HUES64 (cell line): ENCODE measurements around the gene AMZ2.
A peak's percentile ranks its signal among the peaks of the same experiment; 100 is the strongest.
"Not testable (repeated sequence)": the region's sequence is repeated elsewhere in the genome, so short reads cannot be mapped to it uniquely, and the experiment has no call there.

Experiments used
- H3K27ac ChIP-seq: 2 replicates; pipeline ENCODE4 v1.7.0; 2013; ENCODE audit warnings: low read depth, low read length, inconsistent platforms
- H3K27me3 ChIP-seq: 2 replicates; pipeline ENCODE4 v1.6.1; 2013; ENCODE audit warnings: mild to moderate bottlenecking, low read length; ENCODE audit not compliant: insufficient read depth
- H3K36me3 ChIP-seq: 2 replicates; pipeline ENCODE4 v1.6.1; 2013; ENCODE audit warnings: mild to moderate bottlenecking, low read length; ENCODE audit not compliant: insufficient read depth
- H3K4me1 ChIP-seq: 2 replicates; pipeline ENCODE4 v1.6.1; 2013; ENCODE audit warnings: mild to moderate bottlenecking, low read length, moderate library complexity; ENCODE audit not compliant: insufficient read depth
- H3K4me3 ChIP-seq: 2 replicates; pipeline ENCODE4 v1.5.1; 2013; ENCODE audit warnings: mild to moderate bottlenecking, low read length, moderate library complexity
- H3K9ac ChIP-seq: 2 replicates; pipeline ENCODE4 v1.6.1; 2013; ENCODE audit warnings: mild to moderate bottlenecking, low read depth, low read length
- H3K9me3 ChIP-seq: 2 replicates; pipeline ENCODE4 v1.6.1; 2013; ENCODE audit warnings: low read depth, low read length; ENCODE audit not compliant: insufficient read depth
- WGBS: fragments of 150-250, 120-280 bp; methylation state at CpG from one replicate; pipeline ENCODE4 v1.1.7; 2013; ENCODE audit warnings: missing lambda C conversion rate; 5-methylcytosine and 5-hydroxymethylcytosine counted together

Gene AMZ2

DNA sequence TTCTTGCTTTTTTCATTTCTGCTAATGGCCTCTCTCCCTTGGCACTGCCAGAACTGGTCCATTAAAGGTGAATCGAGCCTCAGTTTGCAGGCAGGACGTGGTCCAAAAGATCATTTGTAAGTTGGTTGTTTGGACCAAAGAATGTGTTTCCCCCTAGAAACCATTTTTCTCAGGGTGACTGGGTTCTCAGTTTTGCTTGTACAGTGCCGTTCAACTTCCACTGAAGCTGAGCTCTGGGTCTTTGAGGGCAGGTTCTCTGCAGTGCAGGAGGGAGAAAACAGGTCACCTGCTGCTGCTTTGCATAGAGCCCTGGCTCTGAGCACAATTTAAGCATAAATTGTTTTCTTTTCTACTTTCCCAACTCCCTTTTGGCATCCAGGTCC lies 9.0 kb upstream of the AMZ2 start:
- Histone ChIP-seq H3K4me1 (no peaks in the 10 kb centered on the region), H3K9ac (no peak overlapping the region), H3K4me3 (no peak overlapping the region), H3K27ac (no peak overlapping the region), H3K27me3 (no peaks in the 10 kb centered on the region), H3K36me3 (no peaks in the 10 kb centered on the region), H3K9me3 (no peaks in the 10 kb centered on the region)
- WGBS: 91% methylated on average over 3 of the region's 3 CpGs

DNA sequence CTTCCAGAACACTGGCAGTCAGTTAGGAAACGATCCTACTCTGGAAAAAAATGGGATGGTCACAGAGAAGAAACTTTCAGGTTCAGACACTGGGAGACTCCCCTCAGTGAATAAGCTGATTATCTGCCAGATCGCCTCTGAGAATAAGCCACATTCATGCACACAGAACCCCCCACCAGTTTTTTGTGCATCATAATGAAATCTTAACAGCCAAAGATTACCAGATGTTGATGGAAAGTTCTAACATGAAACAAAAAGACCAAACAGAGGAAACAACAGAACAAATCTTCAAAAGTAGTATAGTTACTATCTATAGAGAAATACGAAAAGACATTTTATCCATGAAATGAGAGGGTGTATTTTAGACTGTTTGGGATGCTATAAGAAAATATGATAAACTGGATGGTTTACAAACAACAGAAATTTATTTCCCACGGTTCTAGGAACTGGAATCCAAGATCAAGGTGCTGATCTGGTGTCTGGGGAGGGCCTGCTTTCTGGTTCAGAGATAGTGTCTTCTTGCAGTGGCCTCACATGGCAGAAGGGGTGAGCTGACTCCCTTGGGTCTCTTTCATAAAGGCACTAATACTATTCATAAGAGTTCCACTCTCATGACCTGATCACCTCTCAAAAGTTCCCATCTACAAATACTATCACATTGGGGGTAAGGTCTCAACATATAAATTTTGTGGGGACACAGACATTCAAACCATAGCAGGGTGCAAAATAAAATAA lies 8.0 kb upstream of the AMZ2 start:
- Histone ChIP-seq H3K36me3 (no peaks in the 10 kb centered on the region), H3K27me3 (no peaks in the 10 kb centered on the region), H3K9me3 (no peaks in the 10 kb centered on the region), H3K9ac (no peak overlapping the region), H3K4me3 (no peak overlapping the region), H3K27ac (no peak overlapping the region), H3K4me1 (no peaks in the 10 kb centered on the region)
- 86% methylated on average over 4 of the region's 4 CpGs for WGBS

DNA sequence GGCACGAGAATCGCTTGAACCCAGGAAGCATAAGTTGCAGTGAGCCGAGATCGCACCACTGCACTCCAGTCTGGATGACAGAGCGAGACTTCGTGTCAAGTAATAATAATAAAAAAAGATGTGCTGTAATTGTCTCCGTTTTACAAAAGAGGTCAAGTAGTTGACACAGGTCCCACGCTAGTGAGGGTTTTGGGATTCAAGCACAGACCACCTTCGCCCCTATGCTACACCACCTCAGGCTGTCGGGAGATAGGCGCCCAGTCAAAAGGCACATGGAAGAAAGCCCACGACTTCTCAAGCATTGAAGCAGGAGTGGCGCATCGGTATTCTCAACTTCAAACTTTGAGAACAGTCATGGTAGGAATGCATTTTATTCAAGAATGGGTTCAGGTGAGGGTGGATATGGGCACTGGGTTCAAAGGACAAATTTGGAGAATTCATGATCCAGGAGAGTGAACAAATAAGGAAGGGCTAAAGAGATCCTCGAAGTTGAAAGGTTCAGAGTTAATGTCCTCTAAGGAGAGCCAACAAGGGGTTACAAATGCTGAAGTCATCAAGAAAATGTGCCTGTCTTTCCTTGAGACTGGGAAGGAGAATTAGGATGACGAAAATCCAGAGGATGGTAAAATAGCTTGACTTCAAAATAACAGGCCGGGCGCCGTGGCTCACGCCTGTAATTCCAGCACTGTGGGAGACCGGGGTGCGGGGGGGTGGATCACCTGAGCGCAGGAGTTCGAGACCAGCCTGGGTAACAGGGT lies 1.4 kb upstream of the AMZ2 start:
- Histone ChIP-seq H3K4me3 (no peak overlapping the region; the same call in 1 of the 2 replicates), H3K27ac (no peak overlapping the region)

DNA sequence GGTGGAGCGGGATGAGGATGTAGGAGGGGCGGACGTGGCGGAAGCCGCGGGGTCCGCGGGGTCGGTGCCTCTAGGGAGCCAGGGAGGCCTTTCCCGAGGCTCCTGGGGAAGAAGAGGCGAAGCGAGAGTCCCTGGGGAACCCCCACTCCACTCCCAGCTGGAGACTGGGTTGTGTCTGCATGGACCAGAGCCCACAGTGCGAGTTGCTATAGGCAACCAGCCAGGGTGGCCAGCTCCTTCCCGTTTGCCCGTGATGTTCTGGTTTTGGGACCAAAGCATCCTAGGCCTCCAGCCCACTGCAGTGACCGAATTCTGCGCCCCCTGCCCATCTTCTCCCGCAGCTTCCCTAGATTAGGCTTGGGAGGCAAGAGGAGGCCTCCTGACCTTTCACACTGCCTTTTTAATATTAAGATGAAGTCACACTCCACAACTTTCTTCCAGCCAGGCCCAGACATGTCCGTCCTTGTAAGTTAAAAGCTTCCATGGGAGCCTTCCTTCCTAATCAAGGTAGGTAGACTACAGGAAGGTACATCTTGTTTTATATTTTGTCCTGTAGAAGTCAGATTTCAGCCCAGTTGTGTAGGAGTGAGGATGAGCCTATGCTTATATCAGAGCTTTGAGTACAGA lies 469 bp downstream of the AMZ2 start:
- H3K27me3 ChIP-seq: no peaks in the 10 kb centered on the region
- no peaks in the 10 kb centered on the region for H3K9me3 ChIP-seq
- no peak overlapping the region for H3K27ac ChIP-seq
- H3K9ac ChIP-seq: peak overlapping the region; percentile 49
- H3K4me3 ChIP-seq: peak overlapping the region; percentile 82
- H3K4me1 ChIP-seq: peaks cover 4% of the 10 kb centered on the region; the same call in 1 of the 2 replicates
- H3K36me3 ChIP-seq: peaks cover 31% of the 10 kb centered on the region
- 7% methylated on average over 19 of the region's 19 CpGs for WGBS

More for the DNA sequence above, 1.4 kb upstream of the AMZ2 start:
- 93% methylated on average over 24 of the region's 24 CpGs for WGBS
- Histone ChIP-seq H3K36me3 (peaks cover 15% of the 10 kb centered on the region), H3K27me3 (no peaks in the 10 kb centered on the region), H3K9ac (no peak overlapping the region), H3K4me1 (peaks cover 4% of the 10 kb centered on the region; the same call in 1 of the 2 replicates), H3K9me3 (no peaks in the 10 kb centered on the region)

DNA sequence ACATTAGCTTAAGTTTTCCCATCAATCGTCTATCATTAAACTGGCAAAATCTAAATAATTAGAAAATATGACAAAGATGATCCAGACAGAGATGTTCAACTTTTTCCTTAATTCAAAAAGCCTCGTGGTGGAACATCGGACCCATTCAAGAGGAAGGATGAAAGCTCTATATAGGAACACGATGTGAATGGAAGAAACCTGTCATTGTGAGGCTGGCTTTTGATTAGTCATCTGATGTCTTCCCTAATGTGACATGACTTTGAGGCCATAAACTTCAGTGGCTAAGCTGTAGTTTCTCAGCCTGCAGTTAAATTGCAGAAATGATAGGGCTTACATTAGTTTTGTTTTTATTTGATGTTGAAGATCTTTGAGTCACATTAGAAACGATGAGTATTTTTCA lies 1.0 kb downstream of the AMZ2 start:
- 93% methylated on average over 5 of the region's 5 CpGs for WGBS
- H3K27me3 ChIP-seq: no peaks in the 10 kb centered on the region
- peaks cover 4% of the 10 kb centered on the region; the same call in 1 of the 2 replicates for H3K4me1 ChIP-seq
- peak overlapping the region; percentile 82 for H3K4me3 ChIP-seq
- no peak overlapping the region for H3K9ac ChIP-seq
- H3K36me3 ChIP-seq: peaks cover 36% of the 10 kb centered on the region
- H3K27ac ChIP-seq: no peak overlapping the region
- no peaks in the 10 kb centered on the region for H3K9me3 ChIP-seq

GRCh38 chr17:68249354-68249765 lies 1.5 kb downstream of the AMZ2 start:
- Histone ChIP-seq H3K27me3 (no peaks in the 10 kb centered on the region), H3K4me1 (peaks cover 4% of the 10 kb centered on the region; the same call in 1 of the 2 replicates), H3K36me3 (peaks cover 40% of the 10 kb centered on the region), H3K4me3 (no peak overlapping the region), H3K9me3 (no peaks in the 10 kb centered on the region), H3K27ac (no peak overlapping the region), H3K9ac (no peak overlapping the region)
- WGBS: 90% methylated on average over 7 of the region's 7 CpGs

DNA sequence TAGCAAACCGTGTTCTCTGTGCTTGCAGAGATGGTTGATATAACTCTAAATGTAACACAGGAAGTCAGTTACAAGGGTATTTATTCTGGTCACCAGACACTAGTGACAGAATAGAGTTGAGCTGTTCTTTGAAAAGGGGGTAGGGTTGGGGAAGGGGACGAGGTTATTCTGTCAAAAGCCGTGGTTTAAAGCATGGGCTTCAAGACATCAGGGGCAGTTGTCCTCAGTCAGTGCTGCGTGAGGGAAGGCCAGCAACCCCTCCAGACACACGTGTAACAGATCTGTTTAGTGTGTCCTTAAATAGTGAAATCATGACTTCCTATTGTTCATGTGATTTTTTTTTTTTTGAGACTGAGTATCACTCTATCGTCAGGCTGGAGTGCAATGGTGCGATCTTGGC lies 5.6 kb downstream of the AMZ2 start:
- H3K36me3 ChIP-seq: peaks cover 65% of the 10 kb centered on the region
- not testable (repeated sequence) for H3K9ac ChIP-seq
- whole genome bisulfite sequencing: 90% methylated on average over 7 of the region's 7 CpGs

DNA sequence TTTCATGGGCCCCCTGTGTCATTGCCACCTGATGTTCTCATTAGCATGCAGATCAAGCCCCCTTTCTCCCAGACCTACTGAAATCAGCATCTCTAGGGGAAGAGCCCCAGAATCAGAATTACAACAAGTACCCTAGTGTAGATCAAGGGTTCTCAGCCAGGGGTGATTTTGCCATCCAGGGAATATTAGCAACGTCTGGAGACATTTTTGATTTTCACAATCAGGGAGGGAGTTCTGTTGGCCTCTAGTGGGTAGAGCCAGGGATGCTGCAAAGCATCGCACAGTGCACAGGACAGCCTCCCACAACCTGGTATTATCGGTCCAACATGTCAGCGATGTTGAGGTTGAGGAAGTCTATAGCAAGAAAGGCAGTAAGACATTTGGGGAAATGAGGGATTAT lies 7.3 kb downstream of the AMZ2 start:
- Histone ChIP-seq H3K9me3 (no peaks in the 10 kb centered on the region), H3K27ac (no peak overlapping the region), H3K4me1 (0 out of 2 replicates have a peak, but pooled peaks cover 5% of the 10 kb centered on the region), H3K27me3 (0 out of 2 replicates have a peak, but pooled peaks cover 2% of the 10 kb centered on the region), H3K36me3 (peaks cover 63% of the 10 kb centered on the region), H3K9ac (no peak overlapping the region), H3K4me3 (no peak overlapping the region)
- WGBS: 91% methylated on average over 4 of the region's 4 CpGs

More for the DNA sequence above, 5.6 kb downstream of the AMZ2 start:
- H3K4me1 ChIP-seq, H3K27me3 ChIP-seq, H3K27ac ChIP-seq, H3K4me3 ChIP-seq, H3K9me3 ChIP-seq: not testable (repeated sequence)

- H3K9me3 ChIP-seq: no peaks in the 10 kb centered on the region
- 96% methylated on average over 4 of the region's 5 CpGs for WGBS
- no peak overlapping the region for H3K4me3 ChIP-seq
- H3K9ac ChIP-seq: no peak overlapping the region
- 0 out of 2 replicates have a peak, but pooled peaks cover 5% of the 10 kb centered on the region for H3K4me1 ChIP-seq
- H3K27me3 ChIP-seq: 0 out of 2 replicates have a peak, but pooled peaks cover 2% of the 10 kb centered on the region
- no peak overlapping the region for H3K27ac ChIP-seq
- peaks cover 55% of the 10 kb centered on the region for H3K36me3 ChIP-seq
Observed at GRCh38 chr17:68255731-68256538, 8.1 kb downstream of the AMZ2 start.

DNA sequence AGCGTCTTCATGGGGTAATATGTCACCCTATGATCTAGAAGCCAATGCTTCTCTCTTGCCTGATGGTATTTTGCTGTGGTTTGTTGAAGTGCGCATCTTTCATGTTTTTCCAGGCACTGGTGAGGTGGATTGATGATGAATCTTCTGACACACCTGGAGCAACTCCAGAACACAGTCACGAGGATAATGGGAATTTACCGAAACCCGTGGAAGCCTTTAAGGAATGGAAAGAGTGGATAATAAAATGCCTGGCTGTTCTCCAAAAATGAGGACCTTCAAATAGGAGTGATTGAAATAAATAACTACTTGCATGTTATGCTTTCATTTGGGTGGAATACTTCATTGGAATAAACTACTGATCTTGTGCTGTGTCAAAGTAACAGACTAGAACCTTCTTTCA lies 8.9 kb downstream of the AMZ2 start:
- 97% methylated on average over 5 of the region's 5 CpGs for WGBS
- H3K9me3 ChIP-seq, H3K27me3 ChIP-seq, H3K4me3 ChIP-seq, H3K27ac ChIP-seq, H3K4me1 ChIP-seq, H3K9ac ChIP-seq: not testable (repeated sequence)
- peaks cover 47% of the 10 kb centered on the region for H3K36me3 ChIP-seq
